ENCODE measurements around the gene PEX14. TPM values are rescaled to one million over a fixed set of nuclear protein-coding genes. Genes with fewer than 3 reads are reported as not detected.

The PEX14 gene
- total RNA-seq, 1 experiment from 2014 or later = 36.0 TPM

DNA sequence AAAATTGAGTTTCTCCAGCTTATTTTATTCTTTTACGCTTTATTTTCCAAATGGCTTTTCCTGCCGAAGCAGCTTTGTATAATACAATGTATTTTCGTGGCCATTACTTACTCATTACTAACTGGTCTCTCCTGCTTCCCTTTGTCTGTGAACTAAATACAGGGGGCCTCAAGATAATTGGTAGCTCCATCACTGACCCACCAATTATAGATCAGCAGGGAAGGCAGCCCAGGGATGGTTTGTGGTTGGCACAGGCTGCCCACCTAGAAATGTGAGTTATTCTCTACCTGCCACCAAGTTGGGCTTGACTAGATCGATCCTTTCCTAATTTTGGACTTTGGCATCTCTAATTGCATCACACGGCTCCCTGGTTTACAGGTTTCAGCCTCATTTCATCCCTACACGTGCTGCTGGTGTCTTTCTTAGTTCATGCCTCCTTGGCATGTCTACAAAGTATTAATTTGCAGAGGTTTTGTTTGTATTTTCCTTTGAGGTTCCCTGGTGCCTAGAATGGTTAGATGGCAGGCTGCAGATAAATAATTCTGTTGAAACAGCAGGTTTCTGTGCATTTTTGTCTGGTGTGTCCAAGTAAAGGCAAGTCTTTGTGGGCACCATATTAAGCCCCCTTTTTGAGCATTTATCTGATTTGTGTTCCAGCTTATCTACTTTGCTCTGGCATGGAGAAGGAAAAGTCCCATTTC is 35.2 kb downstream of the PEX14 start:
- in situ Hi-C loops (cut with HindIII; ENCODE audit: low pct_unique_long_range_greater_than_20kb, low sequenced_read_pairs) = no loop called here
- H3K9me3 ChIP-seq (ENCODE audit: control insufficient read depth, insufficient read depth, low read depth, low read length) = no peaks in the 10 kb centered on the region
- peaks cover 81% of the 10 kb centered on the region for H3K4me1 ChIP-seq (ENCODE audit: control insufficient read depth, insufficient read depth, low read length)
- ATAC-seq = no peak
- no peaks in the 10 kb centered on the region for H3K27me3 ChIP-seq (ENCODE audit: control insufficient read depth, insufficient read depth, low read length)
- intact Hi-C loops (cut with micrococcal nuclease; ENCODE audit: unreplicated experiment) = loop anchor here (5.0 to 10.0 kb wide), 2 partner anchors 115 to 357 kb away; no protein-coding TSS in a partner anchor
- BruUV-seq (replicated peaks) = no TSS peak
- ChIA-PET CTCF (no interaction called here), POLR2A (no interaction called here)
- H3K27ac ChIP-seq (ENCODE audit: low read length) = peak overlapping the region; percentile 94
- H3K4me3 ChIP-seq (ENCODE audit: low read depth in 2 of 2, low read length in 2 of 2) = peak overlapping the region in 1 of 2 experiments; percentile 26; a peak in 1 of 4 replicates
- TF ChIP-seq, protein P1, sequence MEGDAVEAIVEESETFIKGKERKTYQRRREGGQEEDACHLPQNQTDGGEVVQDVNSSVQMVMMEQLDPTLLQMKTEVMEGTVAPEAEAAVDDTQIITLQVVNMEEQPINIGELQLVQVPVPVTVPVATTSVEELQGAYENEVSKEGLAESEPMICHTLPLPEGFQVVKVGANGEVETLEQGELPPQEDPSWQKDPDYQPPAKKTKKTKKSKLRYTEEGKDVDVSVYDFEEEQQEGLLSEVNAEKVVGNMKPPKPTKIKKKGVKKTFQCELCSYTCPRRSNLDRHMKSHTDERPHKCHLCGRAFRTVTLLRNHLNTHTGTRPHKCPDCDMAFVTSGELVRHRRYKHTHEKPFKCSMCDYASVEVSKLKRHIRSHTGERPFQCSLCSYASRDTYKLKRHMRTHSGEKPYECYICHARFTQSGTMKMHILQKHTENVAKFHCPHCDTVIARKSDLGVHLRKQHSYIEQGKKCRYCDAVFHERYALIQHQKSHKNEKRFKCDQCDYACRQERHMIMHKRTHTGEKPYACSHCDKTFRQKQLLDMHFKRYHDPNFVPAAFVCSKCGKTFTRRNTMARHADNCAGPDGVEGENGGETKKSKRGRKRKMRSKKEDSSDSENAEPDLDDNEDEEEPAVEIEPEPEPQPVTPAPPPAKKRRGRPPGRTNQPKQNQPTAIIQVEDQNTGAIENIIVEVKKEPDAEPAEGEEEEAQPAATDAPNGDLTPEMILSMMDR (IDR thresholded peaks at IDR 0.05) = no peak
- no peak for TF ChIP-seq TCF7L2 (IDR thresholded peaks at IDR 0.05; ENCODE audit: low read depth, low read length)
- TF ChIP-seq SIN3A (IDR thresholded peaks at IDR 0.05; ENCODE audit: borderline replicate concordance, insufficient read depth, low read depth, low read length) = no peak
- TF ChIP-seq, protein P2, sequence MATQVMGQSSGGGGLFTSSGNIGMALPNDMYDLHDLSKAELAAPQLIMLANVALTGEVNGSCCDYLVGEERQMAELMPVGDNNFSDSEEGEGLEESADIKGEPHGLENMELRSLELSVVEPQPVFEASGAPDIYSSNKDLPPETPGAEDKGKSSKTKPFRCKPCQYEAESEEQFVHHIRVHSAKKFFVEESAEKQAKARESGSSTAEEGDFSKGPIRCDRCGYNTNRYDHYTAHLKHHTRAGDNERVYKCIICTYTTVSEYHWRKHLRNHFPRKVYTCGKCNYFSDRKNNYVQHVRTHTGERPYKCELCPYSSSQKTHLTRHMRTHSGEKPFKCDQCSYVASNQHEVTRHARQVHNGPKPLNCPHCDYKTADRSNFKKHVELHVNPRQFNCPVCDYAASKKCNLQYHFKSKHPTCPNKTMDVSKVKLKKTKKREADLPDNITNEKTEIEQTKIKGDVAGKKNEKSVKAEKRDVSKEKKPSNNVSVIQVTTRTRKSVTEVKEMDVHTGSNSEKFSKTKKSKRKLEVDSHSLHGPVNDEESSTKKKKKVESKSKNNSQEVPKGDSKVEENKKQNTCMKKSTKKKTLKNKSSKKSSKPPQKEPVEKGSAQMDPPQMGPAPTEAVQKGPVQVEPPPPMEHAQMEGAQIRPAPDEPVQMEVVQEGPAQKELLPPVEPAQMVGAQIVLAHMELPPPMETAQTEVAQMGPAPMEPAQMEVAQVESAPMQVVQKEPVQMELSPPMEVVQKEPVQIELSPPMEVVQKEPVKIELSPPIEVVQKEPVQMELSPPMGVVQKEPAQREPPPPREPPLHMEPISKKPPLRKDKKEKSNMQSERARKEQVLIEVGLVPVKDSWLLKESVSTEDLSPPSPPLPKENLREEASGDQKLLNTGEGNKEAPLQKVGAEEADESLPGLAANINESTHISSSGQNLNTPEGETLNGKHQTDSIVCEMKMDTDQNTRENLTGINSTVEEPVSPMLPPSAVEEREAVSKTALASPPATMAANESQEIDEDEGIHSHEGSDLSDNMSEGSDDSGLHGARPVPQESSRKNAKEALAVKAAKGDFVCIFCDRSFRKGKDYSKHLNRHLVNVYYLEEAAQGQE (IDR thresholded peaks at IDR 0.05; ENCODE audit: insufficient read depth in 1 of 2, low read depth in 2 of 2, low read length in 1 of 2) = no peak
- TF ChIP-seq POLR2AphosphoS5 (IDR thresholded peaks at IDR 0.05; ENCODE audit: low read depth, low read length) = no peak
- H3K36me3 ChIP-seq (ENCODE audit: control insufficient read depth, insufficient read depth, low read length) = no peaks in the 10 kb centered on the region
- DNase-seq (ENCODE audit: low read depth, low spot score) = no peak

DNA sequence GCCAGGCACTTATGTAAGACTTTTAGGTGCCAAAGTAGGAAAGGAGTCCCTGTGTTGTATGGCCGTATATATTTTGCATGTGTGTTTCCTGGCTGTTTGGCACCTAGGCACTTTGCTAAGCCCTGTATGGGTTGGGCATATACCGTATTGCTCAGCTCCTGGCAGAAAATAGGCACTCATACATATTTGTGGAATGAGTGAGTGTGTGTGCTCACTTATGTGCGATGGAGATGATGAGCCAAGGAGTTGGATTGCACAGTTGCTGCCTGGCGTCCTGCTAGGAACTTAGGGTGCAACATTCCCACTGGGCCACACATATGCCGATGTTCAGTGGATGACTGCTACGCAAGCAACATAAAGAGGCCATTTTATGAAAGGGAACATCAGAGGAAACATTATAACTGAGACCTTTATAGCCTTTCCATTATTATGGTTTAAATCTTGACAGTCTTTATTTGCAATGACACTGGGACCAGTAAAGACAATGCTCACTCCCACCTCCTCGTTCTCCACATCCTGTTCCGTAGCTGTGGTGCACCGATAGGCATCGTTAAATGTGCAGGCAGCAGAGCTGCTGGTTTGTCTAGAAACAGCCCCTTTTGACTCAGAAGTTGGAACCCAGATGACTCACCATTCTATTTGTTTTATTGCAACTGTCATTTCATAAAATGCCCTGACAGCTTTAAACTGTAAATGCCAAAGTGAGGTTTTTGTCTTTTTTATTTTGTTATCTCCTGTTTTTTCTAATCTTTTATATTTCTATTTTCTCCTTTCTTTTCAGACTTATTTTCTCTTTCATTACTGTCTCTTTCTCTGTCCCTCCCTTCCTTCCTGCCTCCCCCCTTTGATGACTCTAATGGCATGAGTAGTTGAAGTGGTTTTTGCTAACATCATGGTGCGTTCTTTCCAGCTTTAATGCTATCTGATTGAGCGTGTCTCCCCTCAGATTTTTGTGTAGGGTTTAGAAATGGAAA is 36.1 kb downstream of the PEX14 start:
- peak overlapping the region; percentile 94 for H3K27ac ChIP-seq (ENCODE audit: low read length)
- DNase-seq (ENCODE audit: low read depth, low spot score) = peak; percentile 90
- peaks cover 90% of the 10 kb centered on the region for H3K4me1 ChIP-seq (ENCODE audit: control insufficient read depth, insufficient read depth, low read length)
- ChIA-PET POLR2A (no interaction called here), CTCF (no interaction called here)
- no TSS peak for BruUV-seq (replicated peaks)
- no peaks in the 10 kb centered on the region for H3K36me3 ChIP-seq (ENCODE audit: control insufficient read depth, insufficient read depth, low read length)
- in situ Hi-C loops (cut with HindIII; ENCODE audit: low pct_unique_long_range_greater_than_20kb, low sequenced_read_pairs) = no loop called here
- H3K9me3 ChIP-seq (ENCODE audit: control insufficient read depth, insufficient read depth, low read depth, low read length) = no peaks in the 10 kb centered on the region
- H3K27me3 ChIP-seq (ENCODE audit: control insufficient read depth, insufficient read depth, low read length) = no peaks in the 10 kb centered on the region
- intact Hi-C loops (cut with micrococcal nuclease; ENCODE audit: unreplicated experiment) = loop anchor here (5.0 to 10.0 kb wide), 2 partner anchors 114 to 356 kb away; no protein-coding TSS in a partner anchor
- peak overlapping the region; percentile 3 to 26; a peak in 3 of 4 replicates for H3K4me3 ChIP-seq (ENCODE audit: low read depth in 2 of 2, low read length in 2 of 2)
- ATAC-seq = peak; percentile 83
- TF ChIP-seq, protein P2 (IDR thresholded peaks at IDR 0.05; ENCODE audit: insufficient read depth in 1 of 2, low read depth in 2 of 2, low read length in 1 of 2) = no peak
- TF ChIP-seq SIN3A (IDR thresholded peaks at IDR 0.05; ENCODE audit: borderline replicate concordance, insufficient read depth, low read depth, low read length) (peak; percentile 34; the same call in 1 of the 2 replicates), POLR2AphosphoS5 (IDR thresholded peaks at IDR 0.05; ENCODE audit: low read depth, low read length) (peak; percentile 62)

Data from Panc1 (cell line).